ENCODE data around the gene DDX39B.
"Not testable (repeated sequence)": the region's sequence is repeated elsewhere in the genome, so short reads cannot be mapped to it uniquely, and the experiment has no call there.

The DDX39B gene

GRCh38 chr6:31541658-31542521, at the start of gene DDX39B:
Gene DDX39B, minus strand, starts transcription at chr6:31542003. Its CDS starts 1,471 bp downstream, at chr6:31540532.
- peak; percentile 96 to 98 for DNase-seq

GRCh38 chr6:31590691-31591090, 48.9 kb upstream of the DDX39B start:
- not testable (repeated sequence) for DNase-seq

- no peak for DNase-seq
These were observed 47.3 kb upstream of the DDX39B start for GRCh38 chr6:31588871-31589650.

- no peak for DNase-seq
These were observed 46.3 kb upstream of the DDX39B start for GRCh38 chr6:31587791-31588777.

- DNase-seq, result no peak
These were observed 44.9 kb upstream of the DDX39B start for GRCh38 chr6:31586599-31587281.

- DNase-seq, result no peak
These were observed 44.2 kb upstream of the DDX39B start, which contains the start of gene LST1 for GRCh38 chr6:31586008-31586407. Gene LST1, plus strand, starts transcription at chr6:31586277. Its CDS starts 1,023 bp downstream, at chr6:31587300.

- no peak for DNase-seq
These were observed 43.7 kb upstream of the DDX39B start for GRCh38 chr6:31585491-31585890.

GRCh38 chr6:31582230-31582643, 40.4 kb upstream of the DDX39B start, which contains the start of gene LTB:
Gene LTB, minus strand, starts transcription at chr6:31582424. Its CDS starts 7 bp downstream, at chr6:31582417.
- DNase-seq, result no peak

GRCh38 chr6:31581434-31582229, 39.8 kb upstream of the DDX39B start:
- DNase-seq, result no peak

- peak; percentile 47 to 90 for DNase-seq
These were observed 39.1 kb upstream of the DDX39B start for GRCh38 chr6:31580807-31581433.

GRCh38 chr6:31580438-31580740, 38.6 kb upstream of the DDX39B start:
- no peak for DNase-seq

GRCh38 chr6:31579546-31580437, 38.0 kb upstream of the DDX39B start:
- no peak for DNase-seq

- DNase-seq, result no peak
These were observed 37.3 kb upstream of the DDX39B start for GRCh38 chr6:31579119-31579505.

- DNase-seq, result no peak
These were observed 36.6 kb upstream of the DDX39B start for GRCh38 chr6:31578184-31579118.

GRCh38 chr6:31577579-31577966, 35.8 kb upstream of the DDX39B start:
- no peak for DNase-seq

- DNase-seq, result no peak
These were observed 35.2 kb upstream of the DDX39B start for GRCh38 chr6:31576897-31577578.

- no peak for DNase-seq
These were observed 34.3 kb upstream of the DDX39B start for GRCh38 chr6:31575952-31576685.

Measured in NCI-H526 (cell line).